Renal cortical epithelial cell (primary cell): ENCODE measurements around the gene RUNX3. TPM values are rescaled to one million over a fixed set of nuclear protein-coding genes. Genes with fewer than 3 reads are reported as not detected.
A peak's percentile ranks its signal among the peaks of the same experiment; 100 is the strongest.

Experiments used
- DNase-seq: peaks from one replicate; pipeline ENCODE4 v3.0.0-alpha.2; 2011; ENCODE audit warnings: low read depth
- total RNA-seq: library from RNA; depleted of rRNA; stranded (reverse); fragments of >200 nt; gene quantifications from 2 replicates; pipeline ENCODE4 v1.2.3, GENCODE V29; 2014

The RUNX3 gene
- total RNA-seq, 1 donor from 2014 or later: 0.05 TPM

GRCh38 chr1:24946861-24947658, 17.0 kb upstream of the RUNX3 start:
- DNase-seq: peak; percentile 62

DNA sequence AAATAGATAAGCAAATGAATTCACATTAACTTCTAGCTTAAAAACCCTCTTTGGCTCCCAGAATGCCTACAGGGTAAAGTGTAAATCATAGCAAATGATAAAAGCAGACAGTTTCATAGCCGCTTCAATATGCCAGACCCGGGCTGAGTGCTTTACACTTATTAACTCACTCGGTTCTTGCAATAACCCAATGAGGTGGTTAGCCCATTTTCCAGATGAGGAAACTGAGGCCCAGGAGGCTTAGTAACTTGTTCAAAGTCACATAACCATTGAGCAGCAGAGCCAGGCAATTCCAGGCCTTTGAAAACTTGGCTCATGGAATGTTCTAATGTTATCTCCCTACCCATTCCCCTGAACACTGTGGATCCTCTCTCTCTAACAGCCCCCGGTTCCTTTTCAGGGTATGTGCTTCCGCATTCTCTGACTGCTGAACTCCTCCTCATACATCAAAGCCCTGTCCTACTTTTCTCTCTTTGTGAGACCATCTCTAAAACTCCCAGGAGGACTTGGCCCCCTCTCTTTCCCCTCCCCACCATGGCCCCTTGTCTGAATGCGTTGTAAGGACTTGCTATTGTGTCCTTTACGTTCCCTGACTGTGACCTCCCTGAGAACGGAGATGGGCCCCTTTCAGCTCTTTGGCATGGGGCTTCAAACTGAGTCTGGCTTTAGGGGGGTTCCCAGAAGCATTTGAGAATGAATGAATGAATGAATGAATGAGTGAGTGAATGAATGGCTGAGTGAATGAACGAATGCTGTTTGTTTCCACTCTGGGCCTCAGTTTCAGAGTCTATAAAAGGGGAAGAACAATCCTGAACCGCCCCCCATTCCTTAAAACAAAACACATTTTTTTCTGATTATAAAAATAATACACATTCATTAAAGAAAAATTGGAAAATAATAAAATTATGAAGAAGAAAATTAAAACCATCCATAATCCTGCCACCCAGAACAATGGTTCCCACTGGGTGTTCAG, 15.6 kb upstream of the RUNX3 start:
- no peak for DNase-seq

DNA sequence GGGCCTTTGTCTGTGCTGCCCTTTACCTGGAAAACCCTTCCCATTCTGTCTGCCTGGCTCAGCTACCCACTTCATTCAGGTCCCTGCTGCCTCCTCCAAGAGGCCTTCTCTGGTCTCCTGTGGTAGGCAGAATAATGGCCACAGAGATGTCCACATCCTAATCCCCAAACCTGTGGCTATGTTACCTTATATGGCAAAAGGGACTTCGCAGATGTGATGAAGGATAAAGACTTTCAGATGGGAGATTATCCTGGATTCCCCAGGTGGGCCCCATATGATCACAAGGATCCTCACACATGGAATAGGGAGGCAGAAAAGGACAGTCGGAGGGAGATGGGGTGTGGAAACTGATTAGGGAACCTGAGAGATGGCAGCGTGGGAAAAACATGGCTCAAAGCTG, 14.2 kb upstream of the RUNX3 start:
- DNase-seq: no peak

DNA sequence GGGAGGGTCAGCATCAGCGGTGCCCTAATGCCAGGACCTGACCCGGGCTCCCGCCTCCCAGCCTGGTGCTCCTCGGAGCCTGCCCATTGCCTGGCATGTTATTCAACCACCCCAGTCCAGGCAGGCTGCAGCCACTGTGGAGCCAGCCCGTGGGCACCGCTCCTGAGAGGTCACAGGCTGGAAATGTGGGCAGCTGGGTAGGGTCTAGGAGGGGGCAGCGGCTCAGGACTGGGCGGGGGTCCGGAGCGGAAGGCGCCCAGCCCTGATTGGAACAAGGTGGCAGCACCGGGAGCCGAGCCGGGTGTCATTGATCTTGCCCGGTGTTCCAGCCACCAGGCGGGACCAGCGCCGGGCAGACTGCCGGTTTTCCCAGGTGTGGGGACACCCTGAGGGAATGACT, 12.7 kb upstream of the RUNX3 start:
- DNase-seq: no peak

DNA sequence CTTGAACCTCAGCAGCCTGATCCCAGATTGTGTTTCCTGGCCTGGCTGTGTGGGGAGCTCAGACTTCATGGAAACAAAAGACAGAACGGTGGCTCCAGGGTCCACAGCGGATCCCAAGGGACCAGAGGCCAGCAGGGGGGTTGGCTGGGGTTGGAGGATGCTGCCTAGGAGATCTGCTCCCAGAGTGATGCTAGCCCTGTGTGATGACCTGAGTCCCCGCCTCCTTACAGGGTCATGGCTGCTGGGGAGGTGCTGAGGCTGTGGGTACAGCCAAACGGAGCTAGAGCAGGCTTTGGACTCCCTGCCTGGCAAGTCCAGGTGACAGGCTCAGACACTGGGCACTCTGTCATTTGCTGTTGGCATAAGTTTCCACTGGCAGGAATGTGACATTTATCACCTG, 11.5 kb upstream of the RUNX3 start:
- DNase-seq: no peak

- DNase-seq: no peak
Measured at GRCh38 chr1:24940231-24940630, 10.2 kb upstream of the RUNX3 start.

DNA sequence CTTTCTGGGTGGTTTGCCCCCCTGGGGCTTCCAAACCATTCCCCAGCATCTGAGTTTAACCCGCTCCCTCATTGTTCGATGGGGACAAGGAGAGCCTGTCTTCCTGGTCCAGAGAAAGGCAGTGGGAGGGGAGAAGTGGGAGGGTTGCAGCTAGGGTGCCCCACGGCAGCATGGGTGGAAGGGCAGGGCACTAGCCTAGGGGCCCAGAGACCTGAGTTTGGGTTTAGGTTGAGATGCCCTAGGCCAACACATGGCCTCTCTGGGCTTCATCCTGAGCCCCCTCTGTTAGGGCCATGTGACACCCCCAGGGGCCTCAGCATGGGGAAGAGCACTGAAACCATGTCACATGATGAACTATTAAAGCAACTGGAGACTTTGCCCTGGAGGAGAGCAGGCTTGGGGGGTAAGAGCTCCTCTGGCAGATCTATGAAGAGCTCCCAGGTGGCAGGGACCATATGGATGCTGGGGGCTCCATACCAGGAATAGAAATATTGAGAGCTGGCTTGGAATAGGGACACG, 9.7 kb upstream of the RUNX3 start:
- DNase-seq: no peak

- no peak for DNase-seq
Measured at GRCh38 chr1:24939040-24939674, 9.1 kb upstream of the RUNX3 start.

DNA sequence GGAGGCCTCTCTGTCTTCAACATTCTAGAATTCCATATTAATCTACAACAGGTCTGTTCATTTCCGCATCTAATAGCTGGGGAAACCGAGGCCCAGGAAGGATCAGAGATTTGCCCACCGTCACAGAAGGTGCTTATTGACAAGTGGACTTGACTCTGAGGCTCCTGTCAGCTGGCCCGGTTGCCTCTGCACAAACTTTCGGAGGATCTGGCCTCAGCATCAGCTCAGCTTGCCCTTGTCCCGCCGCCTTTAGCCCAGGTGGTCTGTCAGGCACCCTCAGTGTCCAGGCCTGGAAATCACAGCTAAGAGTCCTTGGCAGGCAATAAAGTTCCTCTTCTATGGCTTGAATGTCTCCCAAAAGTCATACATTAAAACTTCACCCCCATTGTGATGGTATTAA, 8.2 kb upstream of the RUNX3 start:
- DNase-seq: no peak

DNA sequence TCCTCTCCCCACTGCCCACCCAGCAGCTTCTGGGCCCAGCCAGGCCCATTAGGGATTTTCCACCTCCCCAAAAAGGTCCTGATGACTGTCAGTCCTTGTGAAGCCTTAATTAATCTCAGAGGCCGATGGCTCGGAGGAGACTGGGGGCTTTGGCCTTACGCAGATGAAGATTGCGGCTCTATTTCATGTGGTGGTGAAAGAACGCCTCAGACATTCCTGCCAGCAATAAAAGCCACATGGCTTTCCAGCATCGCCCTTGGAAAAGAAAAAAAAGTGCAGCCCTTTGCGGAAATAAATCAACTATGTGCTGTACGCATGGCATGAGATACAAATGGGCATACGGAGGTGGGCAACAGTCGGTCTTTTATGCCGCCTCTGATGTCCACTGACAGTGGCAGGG, 6.6 kb upstream of the RUNX3 start:
- no peak for DNase-seq

DNA sequence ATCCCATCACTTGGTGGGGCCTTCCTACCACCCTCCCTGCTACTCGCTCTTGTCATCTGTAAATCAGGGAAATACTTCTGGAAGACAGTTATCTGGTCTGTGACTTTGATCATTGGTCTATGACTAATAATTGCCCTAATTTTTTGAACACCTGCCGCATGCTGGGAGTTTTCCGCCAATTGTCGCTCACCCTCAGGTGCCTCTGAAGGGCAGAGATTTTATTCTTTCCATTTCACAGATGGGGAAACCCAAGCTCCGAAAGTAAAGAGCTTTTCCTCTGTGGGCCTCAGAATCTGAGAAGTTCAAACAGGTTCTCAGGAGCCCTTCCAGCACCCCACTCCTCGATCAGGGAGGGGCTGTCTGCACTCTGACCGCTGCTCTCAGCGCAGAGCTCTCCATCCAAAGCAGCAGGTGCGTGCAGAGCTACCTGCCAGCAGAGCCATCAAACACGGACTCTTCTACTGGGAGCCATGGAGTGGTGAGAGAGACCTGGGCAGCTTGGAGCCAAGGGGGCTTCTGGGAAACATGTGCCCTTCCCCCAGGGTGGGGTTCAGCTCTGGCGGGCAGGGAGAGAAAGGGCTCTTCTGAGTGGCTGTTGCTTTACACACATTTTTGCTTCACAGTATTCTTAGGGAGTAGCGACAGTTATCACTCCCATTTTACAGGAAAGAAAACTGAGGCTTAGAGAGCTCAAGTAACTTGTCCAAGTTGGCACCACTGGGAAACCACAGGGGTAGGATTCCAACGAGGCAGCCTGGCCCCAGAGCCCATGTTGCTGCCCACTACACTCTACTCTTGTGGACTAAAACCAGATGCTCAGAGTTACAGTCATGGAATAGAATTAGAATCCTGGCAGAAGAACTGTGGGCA, 5.8 kb upstream of the RUNX3 start:
- no peak for DNase-seq

- DNase-seq: no peak
Measured at GRCh38 chr1:24935196-24935526, 5.1 kb upstream of the RUNX3 start.

DNA sequence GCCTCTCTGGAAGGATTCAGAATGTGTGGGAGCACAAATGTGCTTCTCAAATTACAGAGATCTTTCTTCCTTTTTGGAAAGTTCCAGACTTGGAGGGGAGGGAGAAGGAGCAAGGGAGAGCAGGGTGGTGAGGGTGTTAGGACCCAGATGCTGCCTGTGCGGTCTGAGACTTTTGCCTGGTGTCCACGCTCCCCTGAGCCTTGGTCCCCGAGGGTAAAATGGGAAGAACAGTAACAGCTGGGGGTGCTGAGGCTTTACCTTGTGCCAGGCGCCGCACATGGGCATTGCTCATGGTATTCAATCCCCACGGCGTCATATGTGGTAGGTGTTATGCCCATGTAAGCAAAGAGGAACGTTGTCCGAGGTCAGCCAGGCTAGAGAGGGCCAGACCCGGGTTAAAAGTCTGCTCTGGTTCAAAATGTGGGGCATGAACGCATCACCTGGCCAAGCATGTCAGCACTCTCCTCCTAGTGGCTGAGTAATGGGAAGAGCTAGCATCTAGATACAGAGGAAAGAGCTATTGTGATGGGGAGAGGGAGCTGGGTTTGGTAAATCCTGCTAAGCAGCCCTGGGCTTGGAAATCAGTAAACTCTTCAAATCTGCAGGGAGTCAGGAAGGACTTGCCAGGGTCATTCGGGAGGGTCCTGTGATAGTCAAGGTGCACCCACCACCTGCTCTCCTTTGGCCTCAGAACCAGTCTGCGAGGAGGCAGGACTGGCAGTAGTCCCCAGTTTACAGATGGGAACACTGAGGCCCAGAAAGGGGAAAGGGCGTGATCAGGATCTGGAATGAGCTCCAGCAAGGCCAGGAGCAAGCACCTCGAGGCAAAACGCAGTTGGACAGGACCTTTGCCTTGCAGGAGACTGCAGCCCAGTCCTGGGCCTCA, 4.5 kb upstream of the RUNX3 start:
- no peak for DNase-seq

GRCh38 chr1:24933468-24933867, 3.4 kb upstream of the RUNX3 start:
- no peak for DNase-seq

DNA sequence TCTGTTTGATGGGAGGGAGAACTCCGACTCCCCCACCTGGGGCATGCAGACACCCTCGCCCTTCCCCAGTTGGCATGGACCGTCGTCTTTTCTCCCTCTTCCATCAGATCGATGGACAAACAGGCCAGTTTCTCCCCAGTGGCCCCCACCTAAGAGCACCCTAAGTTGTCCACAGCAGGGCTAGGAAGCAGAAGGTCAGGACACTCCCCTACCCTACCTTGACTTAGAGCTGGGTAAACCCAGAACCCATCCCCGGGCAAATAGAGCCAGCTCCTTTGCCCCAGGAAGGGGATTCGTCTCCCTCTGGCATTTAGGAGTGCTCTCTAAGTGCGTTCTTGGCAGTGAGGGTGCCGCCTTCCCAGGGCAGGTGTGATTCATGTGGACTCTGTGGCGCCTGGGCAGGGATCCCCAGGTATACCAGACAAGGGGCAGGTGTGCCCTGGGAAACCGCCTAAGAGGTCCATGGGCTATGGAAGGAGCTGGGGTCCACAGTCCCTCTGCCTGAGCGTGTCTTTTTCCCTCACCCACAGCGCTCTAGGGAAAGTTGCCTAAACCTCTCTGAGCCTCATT, 2.7 kb upstream of the RUNX3 start:
- no peak for DNase-seq

- DNase-seq: no peak
Measured at GRCh38 chr1:24932284-24932683, 2.2 kb upstream of the RUNX3 start.

DNA sequence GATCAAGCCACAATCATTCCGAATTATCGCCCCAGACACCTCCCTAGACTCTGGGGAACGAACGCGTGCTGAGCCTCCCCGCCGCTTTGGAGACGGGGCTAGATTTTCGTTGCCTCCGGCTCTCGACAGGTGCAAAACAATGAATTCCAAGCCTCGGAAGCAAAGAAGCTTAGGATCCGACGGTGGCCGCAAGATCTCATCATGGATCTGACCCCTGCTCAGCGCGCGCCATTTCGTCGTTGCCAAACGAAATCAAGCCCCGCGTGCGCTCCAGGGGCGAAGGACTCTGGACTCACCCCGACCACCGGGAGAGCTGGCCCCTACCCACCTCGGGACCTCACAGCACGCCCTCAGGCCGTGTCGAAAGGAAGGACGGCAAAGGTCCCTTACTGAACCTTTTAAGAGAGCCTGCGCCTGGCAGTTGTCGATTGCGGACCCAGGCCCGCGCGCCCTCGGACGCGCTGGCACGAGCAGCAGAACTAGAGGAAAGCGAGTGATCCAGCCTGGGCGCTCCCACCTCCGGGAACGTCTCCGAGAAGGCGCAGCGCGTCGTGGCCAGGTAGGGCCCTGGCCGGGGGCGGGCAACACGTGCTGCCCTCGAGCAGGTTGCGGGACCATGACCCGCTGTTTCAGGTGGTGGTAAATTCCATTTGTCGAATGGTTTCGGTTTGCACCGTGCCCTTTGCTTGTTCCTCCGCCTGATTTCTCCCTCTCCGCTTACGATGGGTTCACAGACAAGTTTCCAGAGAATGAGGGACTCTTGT, 1.6 kb upstream of the RUNX3 start:
- DNase-seq: no peak

DNA sequence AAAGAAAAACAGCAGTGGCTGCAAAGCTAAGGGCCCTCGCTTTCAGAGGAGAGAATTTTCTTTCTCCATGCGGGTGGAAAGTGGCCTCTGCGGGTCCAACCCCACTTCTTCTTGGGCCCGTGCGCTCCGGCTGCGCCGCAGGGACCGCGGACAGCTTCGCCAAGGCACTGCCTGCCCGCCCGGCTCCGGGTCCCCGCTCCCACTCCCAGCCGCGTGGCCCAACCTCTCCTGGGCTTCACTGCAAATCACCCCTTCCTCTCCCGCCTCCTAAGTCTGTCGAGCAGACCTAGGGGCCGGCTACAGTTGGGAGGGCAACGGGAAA, 1.0 kb upstream of the RUNX3 start:
- DNase-seq: no peak
